Epithelial cell of esophagus (primary cell): ENCODE data around the gene SLC26A8.

Source experiments
- DNase-seq: peaks from one replicate; pipeline ENCODE4 v3.0.0; 2010; ENCODE audit warnings: low read depth
- H3K4me3 ChIP-seq: 2 replicates; pipeline ENCODE4 v1.5.1; 2011; ENCODE audit warnings: mild to moderate bottlenecking, low read length, control low read depth
- CTCF ChIP-seq: IDR thresholded peaks from 2 replicates; pipeline ENCODE4 v1.5.1; 2011; ENCODE audit warnings: low read depth, mild to moderate bottlenecking, low read length, control low read depth, inconsistent platforms; ENCODE audit not compliant: insufficient read depth; ENCODE audit errors: missing control alignments

Gene SLC26A8

GRCh38 chr6:36029464-36029863 is 5.0 kb upstream of the SLC26A8 start:
- DNase-seq, result peak; percentile 84
- no peak for TF ChIP-seq CTCF
- peak overlapping the region; percentile 94 for H3K4me3 ChIP-seq

- peak; percentile 90 for DNase-seq
- TF ChIP-seq CTCF, result no peak
- peak overlapping the region; percentile 94 for H3K4me3 ChIP-seq
Measured at GRCh38 chr6:36028877-36029324, 4.5 kb upstream of the SLC26A8 start.

GRCh38 chr6:36028088-36028876 is 3.8 kb upstream of the SLC26A8 start:
- peak; percentile 55 for DNase-seq

GRCh38 chr6:36027501-36028087 is 3.2 kb upstream of the SLC26A8 start, which contains the start of gene MAPK14:
MAPK14 (plus strand) TSS chr6:36027808; CDS start chr6:36028158, 350 bp downstream.
- DNase-seq, result peak; percentile 100
- H3K4me3 ChIP-seq, result peak within 1 kb of the TSS; percentile 94
- TF ChIP-seq CTCF, result peak; percentile 93

More at GRCh38 chr6:36028088-36028876, 3.8 kb upstream of the SLC26A8 start:
- H3K4me3 ChIP-seq, result peak overlapping the region; percentile 94
- TF ChIP-seq CTCF, result no peak

- no peak overlapping the region for H3K4me3 ChIP-seq
- TF ChIP-seq CTCF, result no peak
- peak; percentile 23 for DNase-seq
Measured at GRCh38 chr6:36025932-36026327, 1.5 kb upstream of the SLC26A8 start.

- H3K4me3 ChIP-seq, result no peak overlapping the region
- no peak for TF ChIP-seq CTCF
- no peak for DNase-seq
Measured at GRCh38 chr6:36025260-36025931, 955 bp upstream of the SLC26A8 start.
